SK-N-MC (cell line): ENCODE data around the gene ABCG4.

ENCODE experiments used
- EZH2 ChIP-seq: fragments of 200-600 bp; sonication (generic); IDR thresholded peaks from one replicate; pipeline ENCODE4 v1.6.1; 2017; ENCODE audit warnings: antibody characterized with exemption
- POLR2AphosphoS5 ChIP-seq: IDR thresholded peaks from 2 replicates; pipeline ENCODE4 v1.6.1; 2012; ENCODE audit warnings: mild to moderate bottlenecking, low read depth, low read length, borderline replicate concordance

DNA sequence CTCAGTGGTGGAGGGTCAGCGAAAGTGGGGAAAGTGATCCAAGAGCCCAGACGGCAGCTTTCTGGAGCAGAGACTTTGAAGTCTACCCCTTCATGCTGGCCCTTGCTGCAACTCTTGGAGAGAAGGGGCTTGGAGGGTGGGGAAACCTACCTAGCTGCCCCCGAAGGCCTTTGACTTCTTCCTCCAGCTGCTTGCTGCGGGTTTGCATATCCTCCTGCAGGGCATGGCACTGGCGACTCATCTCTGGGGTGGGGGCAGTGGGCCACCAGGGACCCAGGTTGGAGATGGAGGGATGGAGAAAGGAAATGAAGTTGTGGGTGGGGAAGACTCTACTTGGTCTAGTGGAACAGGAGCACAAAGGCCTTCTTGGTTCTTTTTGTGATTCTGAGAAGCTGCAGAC lies 44.1 kb downstream of the ABCG4 start:
- TF ChIP-seq EZH2 = no peak
- TF ChIP-seq POLR2AphosphoS5 = no peak
